HepG2 (cell line): ENCODE results near the gene ARL8A. TPM values are rescaled to one million over a fixed set of nuclear protein-coding genes. Genes with fewer than 3 reads are reported as not detected.

Source experiments
- ARID2 ChIP-seq: sonication (generic); formaldehyde crosslinking; IDR thresholded peaks from 2 replicates; pipeline ENCODE4 v1.8.1; 2022; ENCODE audit warnings: mild to moderate bottlenecking, missing genetic modification reagents, borderline replicate concordance
- FOXJ3 ChIP-seq: sonication (generic); formaldehyde crosslinking; IDR thresholded peaks from 2 replicates; pipeline ENCODE4 v1.4.0; 2020; ENCODE audit warnings: missing genetic modification reagents, mild to moderate bottlenecking, borderline replicate concordance
- HNF4G ChIP-seq, 2 experiments: sonication (generic) in 1 of 2; formaldehyde crosslinking in 1 of 2; IDR thresholded peaks; 2 replicates each; pipeline versions ENCODE4 v1.4.0 to v1.6.1; 2011 to 2020; ENCODE audit warnings: borderline replicate concordance in 2 of 2, low read depth in 2 of 2, mild to moderate bottlenecking in 2 of 2, low read length in 1 of 2, missing genetic modification reagents in 1 of 2, moderate library complexity in 1 of 2
- POLR2G ChIP-seq: fragments of 200-400 bp; formaldehyde crosslinking; IDR thresholded peaks from 2 replicates; pipeline ENCODE4 v1.6.1; 2018; ENCODE audit warnings: mild to moderate bottlenecking, low read depth, low read length, moderate library complexity
- SALL2 ChIP-seq: sonication (generic); formaldehyde crosslinking; IDR thresholded peaks from 2 replicates; pipeline ENCODE4 v1.8.1; 2023; ENCODE audit warnings: mild to moderate bottlenecking, missing genetic modification reagents, inconsistent platforms
- STAG1 ChIP-seq: sonication (generic); formaldehyde crosslinking; IDR thresholded peaks from 2 replicates; pipeline ENCODE4 v1.4.0; 2020; ENCODE audit warnings: missing genetic modification reagents
- ZNF101 ChIP-seq: sonication (generic); formaldehyde crosslinking; IDR thresholded peaks from 2 replicates; pipeline ENCODE4 v1.4.0; 2020; ENCODE audit warnings: mild to moderate bottlenecking, low read depth, missing genetic modification reagents, borderline replicate concordance
- ZNF451 ChIP-seq: sonication (generic); formaldehyde crosslinking; IDR thresholded peaks from 2 replicates; pipeline ENCODE4 v1.5.0; 2020; ENCODE audit warnings: mild to moderate bottlenecking, missing genetic modification reagents
- ZNF547 ChIP-seq: sonication (generic); formaldehyde crosslinking; IDR thresholded peaks from 2 replicates; pipeline ENCODE4 v1.5.1; 2020; ENCODE audit warnings: mild to moderate bottlenecking, missing genetic modification reagents
- polyA plus RNA-seq, 8 experiments: library from polyadenylated mRNA; depleted of rRNA in 3 of 8; stranded (reverse) in 7 of 8; unstranded in 1 of 8; fragments of >200 nt; fragmentation: Illumina TruSeq in 4 of 8; extraction: Trizol in 4 of 8; gene quantifications; 2 replicates each; pipeline versions ENCODE4 v1.2.1 to v1.2.3, GENCODE V29; 2011 to 2016; ENCODE audit warnings: low read depth in 4 of 8, missing spikeins in 1 of 8, mixed read lengths in 1 of 8; ENCODE audit not compliant: insufficient read depth in 1 of 8
- total RNA-seq, 5 experiments: library from RNA; depleted of rRNA; stranded (reverse); fragments of >200 nt; fragmentation: Illumina TruSeq; extraction: Trizol; gene quantifications; 2 replicates each; pipeline ENCODE4 v1.2.3, GENCODE V29; 2016; ENCODE audit warnings: low read depth in 1 of 5
- TF ChIP-seq, protein P1 (sequence below): sonication (generic); formaldehyde crosslinking; IDR thresholded peaks from 2 replicates; pipeline ENCODE4 v1.5.0; 2020; ENCODE audit warnings: mild to moderate bottlenecking, missing genetic modification reagents, borderline replicate concordance
- TF ChIP-seq, protein P2 (sequence below): sonication (generic); formaldehyde crosslinking; IDR thresholded peaks from 2 replicates; pipeline ENCODE4 v1.4.0; 2020; ENCODE audit warnings: mild to moderate bottlenecking, missing genetic modification reagents, borderline replicate concordance
- TF ChIP-seq, protein P3 (sequence below): sonication (generic); formaldehyde crosslinking; IDR thresholded peaks from 2 replicates; pipeline ENCODE4 v1.4.0; 2020; ENCODE audit warnings: missing genetic modification reagents
- TF ChIP-seq, protein P4 (sequence below): IDR thresholded peaks from 2 replicates; pipeline ENCODE4 v1.6.1; 2016; ENCODE audit warnings: missing biosample characterization, missing genetic modification reagents, low read depth

ARL8A gene
- total and polyA plus RNA-seq, 2 of the 13 experiments (the other 11 are each of a cell fraction or from before 2014, with no cell fraction given), result 2.7 to 23.4 TPM

DNA sequence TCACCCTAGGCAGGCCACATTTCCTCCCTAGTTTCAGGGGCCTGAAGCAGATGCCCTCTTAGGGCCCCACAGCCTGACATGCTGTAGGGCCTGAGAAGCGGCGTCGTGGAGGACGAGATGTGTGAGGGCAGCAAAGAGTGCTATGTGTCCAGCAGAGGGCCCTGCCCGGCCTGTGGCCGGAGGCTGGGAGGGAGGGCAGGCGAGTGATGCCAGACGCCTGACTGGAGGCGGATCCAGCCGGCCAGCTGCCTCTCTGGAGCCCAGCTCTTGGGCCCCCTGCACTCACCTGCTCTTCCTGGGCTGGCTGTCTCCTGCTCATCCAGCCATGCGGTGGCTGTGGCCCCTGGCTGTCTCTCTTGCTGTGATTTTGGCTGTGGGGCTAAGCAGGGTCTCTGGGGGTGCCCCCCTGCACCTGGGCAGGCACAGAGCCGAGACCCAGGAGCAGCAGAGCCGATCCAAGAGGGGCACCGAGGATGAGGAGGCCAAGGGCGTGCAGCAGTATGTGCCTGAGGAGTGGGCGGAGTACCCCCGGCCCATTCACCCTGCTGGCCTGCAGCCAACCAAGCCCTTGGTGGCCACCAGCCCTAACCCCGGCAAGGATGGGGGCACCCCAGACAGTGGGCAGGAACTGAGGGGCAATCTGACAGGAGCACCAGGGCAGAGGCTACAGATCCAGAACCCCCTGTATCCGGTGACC, 21.8 kb downstream of the ARL8A start, which contains the start of gene GPR37L1 (continued):
- TF ChIP-seq ZNF451 (CRISPR knock-in tag), result no peak
- TF ChIP-seq ARID2, result no peak
- TF ChIP-seq, protein P1, sequence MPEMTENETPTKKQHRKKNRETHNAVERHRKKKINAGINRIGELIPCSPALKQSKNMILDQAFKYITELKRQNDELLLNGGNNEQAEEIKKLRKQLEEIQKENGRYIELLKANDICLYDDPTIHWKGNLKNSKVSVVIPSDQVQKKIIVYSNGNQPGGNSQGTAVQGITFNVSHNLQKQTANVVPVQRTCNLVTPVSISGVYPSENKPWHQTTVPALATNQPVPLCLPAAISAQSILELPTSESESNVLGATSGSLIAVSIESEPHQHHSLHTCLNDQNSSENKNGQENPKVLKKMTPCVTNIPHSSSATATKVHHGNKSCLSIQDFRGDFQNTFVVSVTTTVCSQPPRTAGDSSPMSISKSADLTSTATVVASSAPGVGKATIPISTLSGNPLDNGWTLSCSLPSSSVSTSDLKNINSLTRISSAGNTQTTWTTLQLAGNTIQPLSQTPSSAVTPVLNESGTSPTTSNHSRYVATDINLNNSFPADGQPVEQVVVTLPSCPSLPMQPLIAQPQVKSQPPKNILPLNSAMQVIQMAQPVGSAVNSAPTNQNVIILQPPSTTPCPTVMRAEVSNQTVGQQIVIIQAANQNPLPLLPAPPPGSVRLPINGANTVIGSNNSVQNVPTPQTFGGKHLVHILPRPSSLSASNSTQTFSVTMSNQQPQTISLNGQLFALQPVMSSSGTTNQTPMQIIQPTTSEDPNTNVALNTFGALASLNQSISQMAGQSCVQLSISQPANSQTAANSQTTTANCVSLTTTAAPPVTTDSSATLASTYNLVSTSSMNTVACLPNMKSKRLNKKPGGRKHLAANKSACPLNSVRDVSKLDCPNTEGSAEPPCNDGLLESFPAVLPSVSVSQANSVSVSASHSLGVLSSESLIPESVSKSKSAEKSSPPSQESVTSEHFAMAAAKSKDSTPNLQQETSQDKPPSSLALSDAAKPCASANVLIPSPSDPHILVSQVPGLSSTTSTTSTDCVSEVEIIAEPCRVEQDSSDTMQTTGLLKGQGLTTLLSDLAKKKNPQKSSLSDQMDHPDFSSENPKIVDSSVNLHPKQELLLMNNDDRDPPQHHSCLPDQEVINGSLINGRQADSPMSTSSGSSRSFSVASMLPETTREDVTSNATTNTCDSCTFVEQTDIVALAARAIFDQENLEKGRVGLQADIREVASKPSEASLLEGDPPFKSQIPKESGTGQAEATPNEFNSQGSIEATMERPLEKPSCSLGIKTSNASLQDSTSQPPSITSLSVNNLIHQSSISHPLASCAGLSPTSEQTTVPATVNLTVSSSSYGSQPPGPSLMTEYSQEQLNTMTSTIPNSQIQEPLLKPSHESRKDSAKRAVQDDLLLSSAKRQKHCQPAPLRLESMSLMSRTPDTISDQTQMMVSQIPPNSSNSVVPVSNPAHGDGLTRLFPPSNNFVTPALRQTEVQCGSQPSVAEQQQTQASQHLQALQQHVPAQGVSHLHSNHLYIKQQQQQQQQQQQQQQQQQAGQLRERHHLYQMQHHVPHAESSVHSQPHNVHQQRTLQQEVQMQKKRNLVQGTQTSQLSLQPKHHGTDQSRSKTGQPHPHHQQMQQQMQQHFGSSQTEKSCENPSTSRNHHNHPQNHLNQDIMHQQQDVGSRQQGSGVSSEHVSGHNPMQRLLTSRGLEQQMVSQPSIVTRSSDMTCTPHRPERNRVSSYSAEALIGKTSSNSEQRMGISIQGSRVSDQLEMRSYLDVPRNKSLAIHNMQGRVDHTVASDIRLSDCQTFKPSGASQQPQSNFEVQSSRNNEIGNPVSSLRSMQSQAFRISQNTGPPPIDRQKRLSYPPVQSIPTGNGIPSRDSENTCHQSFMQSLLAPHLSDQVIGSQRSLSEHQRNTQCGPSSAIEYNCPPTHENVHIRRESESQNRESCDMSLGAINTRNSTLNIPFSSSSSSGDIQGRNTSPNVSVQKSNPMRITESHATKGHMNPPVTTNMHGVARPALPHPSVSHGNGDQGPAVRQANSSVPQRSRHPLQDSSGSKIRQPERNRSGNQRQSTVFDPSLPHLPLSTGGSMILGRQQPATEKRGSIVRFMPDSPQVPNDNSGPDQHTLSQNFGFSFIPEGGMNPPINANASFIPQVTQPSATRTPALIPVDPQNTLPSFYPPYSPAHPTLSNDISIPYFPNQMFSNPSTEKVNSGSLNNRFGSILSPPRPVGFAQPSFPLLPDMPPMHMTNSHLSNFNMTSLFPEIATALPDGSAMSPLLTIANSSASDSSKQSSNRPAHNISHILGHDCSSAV (CRISPR knock-in tag), result no peak
- TF ChIP-seq HNF4G (IDR thresholded peaks at IDR 0.05; ENCODE audit: borderline replicate concordance, low read depth, low read length), result no peak
- TF ChIP-seq HNF4G (CRISPR knock-in tag; IDR thresholded peaks at IDR 0.05; ENCODE audit: borderline replicate concordance, low read depth), result no peak
- TF ChIP-seq, protein P2, sequence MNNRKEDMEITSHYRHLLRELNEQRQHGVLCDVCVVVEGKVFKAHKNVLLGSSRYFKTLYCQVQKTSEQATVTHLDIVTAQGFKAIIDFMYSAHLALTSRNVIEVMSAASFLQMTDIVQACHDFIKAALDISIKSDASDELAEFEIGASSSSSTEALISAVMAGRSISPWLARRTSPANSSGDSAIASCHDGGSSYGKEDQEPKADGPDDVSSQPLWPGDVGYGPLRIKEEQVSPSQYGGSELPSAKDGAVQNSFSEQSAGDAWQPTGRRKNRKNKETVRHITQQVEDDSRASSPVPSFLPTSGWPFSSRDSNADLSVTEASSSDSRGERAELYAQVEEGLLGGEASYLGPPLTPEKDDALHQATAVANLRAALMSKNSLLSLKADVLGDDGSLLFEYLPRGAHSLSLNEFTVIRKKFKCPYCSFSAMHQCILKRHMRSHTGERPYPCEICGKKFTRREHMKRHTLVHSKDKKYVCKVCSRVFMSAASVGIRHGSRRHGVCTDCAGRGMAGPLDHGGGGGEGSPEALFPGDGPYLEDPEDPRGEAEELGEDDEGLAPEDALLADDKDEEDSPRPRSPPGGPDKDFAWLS (CRISPR knock-in tag), result no peak
- TF ChIP-seq, protein P3, sequence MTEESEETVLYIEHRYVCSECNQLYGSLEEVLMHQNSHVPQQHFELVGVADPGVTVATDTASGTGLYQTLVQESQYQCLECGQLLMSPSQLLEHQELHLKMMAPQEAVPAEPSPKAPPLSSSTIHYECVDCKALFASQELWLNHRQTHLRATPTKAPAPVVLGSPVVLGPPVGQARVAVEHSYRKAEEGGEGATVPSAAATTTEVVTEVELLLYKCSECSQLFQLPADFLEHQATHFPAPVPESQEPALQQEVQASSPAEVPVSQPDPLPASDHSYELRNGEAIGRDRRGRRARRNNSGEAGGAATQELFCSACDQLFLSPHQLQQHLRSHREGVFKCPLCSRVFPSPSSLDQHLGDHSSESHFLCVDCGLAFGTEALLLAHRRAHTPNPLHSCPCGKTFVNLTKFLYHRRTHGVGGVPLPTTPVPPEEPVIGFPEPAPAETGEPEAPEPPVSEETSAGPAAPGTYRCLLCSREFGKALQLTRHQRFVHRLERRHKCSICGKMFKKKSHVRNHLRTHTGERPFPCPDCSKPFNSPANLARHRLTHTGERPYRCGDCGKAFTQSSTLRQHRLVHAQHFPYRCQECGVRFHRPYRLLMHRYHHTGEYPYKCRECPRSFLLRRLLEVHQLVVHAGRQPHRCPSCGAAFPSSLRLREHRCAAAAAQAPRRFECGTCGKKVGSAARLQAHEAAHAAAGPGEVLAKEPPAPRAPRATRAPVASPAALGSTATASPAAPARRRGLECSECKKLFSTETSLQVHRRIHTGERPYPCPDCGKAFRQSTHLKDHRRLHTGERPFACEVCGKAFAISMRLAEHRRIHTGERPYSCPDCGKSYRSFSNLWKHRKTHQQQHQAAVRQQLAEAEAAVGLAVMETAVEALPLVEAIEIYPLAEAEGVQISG (CRISPR knock-in tag), result peak; percentile 32; the same call in 1 of the 2 replicates
- no peak for TF ChIP-seq FOXJ3 (CRISPR knock-in tag)
- TF ChIP-seq, protein P4, sequence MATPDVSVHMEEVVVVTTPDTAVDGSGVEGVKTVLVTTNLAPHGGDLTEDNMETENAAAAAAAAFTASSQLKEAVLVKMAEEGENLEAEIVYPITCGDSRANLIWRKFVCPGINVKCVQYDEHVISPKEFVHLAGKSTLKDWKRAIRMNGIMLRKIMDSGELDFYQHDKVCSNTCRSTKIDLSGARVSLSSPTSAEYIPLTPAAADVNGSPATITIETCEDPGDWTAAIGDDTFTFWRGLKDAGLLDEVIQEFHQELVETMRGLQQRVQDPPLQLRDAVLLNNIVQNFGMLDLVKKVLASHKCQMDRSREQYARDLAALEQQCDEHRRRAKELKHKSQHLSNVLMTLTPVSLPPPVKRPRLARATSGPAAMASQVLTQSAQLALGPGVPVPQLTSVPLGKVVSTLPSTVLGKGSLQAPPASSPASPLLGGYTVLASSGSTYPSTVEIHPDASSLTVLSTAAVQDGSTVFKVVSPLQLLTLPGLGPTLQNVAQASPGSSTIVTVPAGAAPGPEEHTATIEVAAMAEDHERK (CRISPR knock-in tag), result no peak
- TF ChIP-seq SALL2 (CRISPR knock-in tag), result no peak
- peak; percentile 57 for TF ChIP-seq STAG1 (CRISPR knock-in tag)
- no peak for TF ChIP-seq ZNF547
- TF ChIP-seq ZNF101 (CRISPR knock-in tag), result no peak
- TF ChIP-seq POLR2G, result no peak
